HG02852 (cell line): ENCODE measurements around the gene POM121C.
"Not testable (repeated sequence)": the region's sequence is repeated elsewhere in the genome, so short reads cannot be mapped to it uniquely, and the experiment has no call there.

ENCODE experiments used
- ATAC-seq: cut with Tn5 transposase; IDR thresholded peaks from one replicate; pipeline ENCODE4 v1.9.1; 2021; ENCODE audit warnings: mild to moderate bottlenecking, moderate library complexity; ENCODE audit not compliant: unreplicated experiment

The POM121C gene

GRCh38 chr7:75397865-75398264 is 88.2 kb downstream of the POM121C start:
- ATAC-seq: not testable (repeated sequence)

GRCh38 chr7:75395329-75395728 is 90.8 kb downstream of the POM121C start, which contains the start of gene TRIM73:
Gene TRIM73, plus strand, starts transcription at chr7:75395629. Its CDS starts 3,305 bp downstream, at chr7:75398934.
- ATAC-seq: not testable (repeated sequence)

GRCh38 chr7:75393194-75393593 is 92.9 kb downstream of the POM121C start:
- ATAC-seq: not testable (repeated sequence)

GRCh38 chr7:75374519-75375317 is 111.4 kb downstream of the POM121C start:
- not testable (repeated sequence) for ATAC-seq

- ATAC-seq: not testable (repeated sequence)
Observed at GRCh38 chr7:75374144-75374518, 112.0 kb downstream of the POM121C start.

GRCh38 chr7:75367313-75367712 is 118.8 kb downstream of the POM121C start:
- ATAC-seq: not testable (repeated sequence)
